GM10266 (cell line): Measurements from ENCODE around the gene PRR5.

Source experiments
- DNase-seq: peaks from one replicate; pipeline ENCODE4 v3.0.0; 2012; ENCODE audit errors: extremely low spot score
- CTCF ChIP-seq: IDR thresholded peaks from 2 replicates; pipeline ENCODE4 v1.5.1; 2012; ENCODE audit warnings: mild to moderate bottlenecking, low read depth; ENCODE audit not compliant: control insufficient read depth, insufficient read depth; ENCODE audit errors: missing control alignments

PRR5 gene

GRCh38 chr22:44698531-44699421 lies 3.2 kb upstream of the PRR5 start:
- TF ChIP-seq CTCF, result no peak
- no peak for DNase-seq

- no peak for DNase-seq
- TF ChIP-seq CTCF, result no peak
Observed at GRCh38 chr22:44700456-44700855, 1.5 kb upstream of the PRR5 start.

- no peak for DNase-seq
- no peak for TF ChIP-seq CTCF
Observed at GRCh38 chr22:44701187-44701790, 715 bp upstream of the PRR5 start.

GRCh38 chr22:44702479-44703198 lies 635 bp downstream of the PRR5 start:
- no peak for TF ChIP-seq CTCF
- no peak for DNase-seq

- no peak for TF ChIP-seq CTCF
- DNase-seq, result no peak
Observed at GRCh38 chr22:44703255-44703870, 1.4 kb downstream of the PRR5 start.

GRCh38 chr22:44704159-44705021 lies 2.4 kb downstream of the PRR5 start:
- no peak for DNase-seq
- no peak for TF ChIP-seq CTCF
